ENCODE data around the gene ISCA1. TPM values are rescaled to one million over a fixed set of nuclear protein-coding genes. Genes with fewer than 3 reads are reported as not detected.
A peak's percentile ranks its signal among the peaks of the same experiment; 100 is the strongest.

Gene ISCA1
- total and polyA plus RNA-seq, 2 of the 8 experiments (the other 6 are each of a cell fraction or from before 2014, with no cell fraction given) = 35.0 to 40.0 TPM

DNA sequence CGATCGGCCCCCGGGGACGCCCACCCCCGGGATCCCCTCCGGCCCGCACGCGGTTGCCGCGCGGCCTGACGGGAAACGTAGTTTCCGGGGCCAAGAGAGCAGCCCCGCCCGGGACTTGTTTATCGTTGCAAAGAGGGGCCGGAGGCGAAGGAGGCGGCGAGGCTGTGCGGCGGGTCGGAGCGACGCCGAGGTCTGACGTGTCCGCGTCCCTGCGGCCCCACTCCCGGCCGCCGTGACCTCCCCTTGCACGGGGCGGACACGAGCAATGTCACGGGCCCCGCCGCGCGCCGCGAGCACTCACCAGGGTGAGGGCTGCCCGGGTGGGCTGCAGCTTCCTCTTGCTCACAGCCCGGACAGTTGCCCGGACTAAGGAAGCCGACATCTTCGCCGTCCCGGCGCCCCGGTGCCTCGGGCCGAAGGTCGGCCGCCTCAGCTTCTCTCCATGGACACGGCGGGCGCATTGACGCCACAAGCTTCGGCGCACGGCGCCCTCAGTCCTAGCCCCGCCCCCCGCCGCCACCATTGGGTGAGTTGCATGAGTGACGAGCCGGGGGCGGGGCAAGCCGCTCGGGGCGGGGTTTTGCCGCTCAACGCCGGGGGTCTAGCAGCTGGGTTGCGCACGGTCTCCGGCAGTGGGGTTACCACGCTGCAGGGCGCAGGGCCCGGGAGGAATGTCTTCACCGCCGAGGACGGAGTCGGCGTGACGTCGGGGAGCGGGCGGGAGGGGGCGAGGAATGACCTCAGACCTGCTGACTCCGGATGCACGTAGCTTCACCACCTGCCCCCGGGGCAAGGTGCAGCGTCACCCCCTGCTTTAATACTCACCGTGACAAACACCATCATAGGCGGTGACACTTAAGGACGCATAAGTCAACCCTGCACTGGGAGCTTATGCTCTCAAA lies at the start of gene ISCA1 (continued):
- TF ChIP-seq, protein P1, sequence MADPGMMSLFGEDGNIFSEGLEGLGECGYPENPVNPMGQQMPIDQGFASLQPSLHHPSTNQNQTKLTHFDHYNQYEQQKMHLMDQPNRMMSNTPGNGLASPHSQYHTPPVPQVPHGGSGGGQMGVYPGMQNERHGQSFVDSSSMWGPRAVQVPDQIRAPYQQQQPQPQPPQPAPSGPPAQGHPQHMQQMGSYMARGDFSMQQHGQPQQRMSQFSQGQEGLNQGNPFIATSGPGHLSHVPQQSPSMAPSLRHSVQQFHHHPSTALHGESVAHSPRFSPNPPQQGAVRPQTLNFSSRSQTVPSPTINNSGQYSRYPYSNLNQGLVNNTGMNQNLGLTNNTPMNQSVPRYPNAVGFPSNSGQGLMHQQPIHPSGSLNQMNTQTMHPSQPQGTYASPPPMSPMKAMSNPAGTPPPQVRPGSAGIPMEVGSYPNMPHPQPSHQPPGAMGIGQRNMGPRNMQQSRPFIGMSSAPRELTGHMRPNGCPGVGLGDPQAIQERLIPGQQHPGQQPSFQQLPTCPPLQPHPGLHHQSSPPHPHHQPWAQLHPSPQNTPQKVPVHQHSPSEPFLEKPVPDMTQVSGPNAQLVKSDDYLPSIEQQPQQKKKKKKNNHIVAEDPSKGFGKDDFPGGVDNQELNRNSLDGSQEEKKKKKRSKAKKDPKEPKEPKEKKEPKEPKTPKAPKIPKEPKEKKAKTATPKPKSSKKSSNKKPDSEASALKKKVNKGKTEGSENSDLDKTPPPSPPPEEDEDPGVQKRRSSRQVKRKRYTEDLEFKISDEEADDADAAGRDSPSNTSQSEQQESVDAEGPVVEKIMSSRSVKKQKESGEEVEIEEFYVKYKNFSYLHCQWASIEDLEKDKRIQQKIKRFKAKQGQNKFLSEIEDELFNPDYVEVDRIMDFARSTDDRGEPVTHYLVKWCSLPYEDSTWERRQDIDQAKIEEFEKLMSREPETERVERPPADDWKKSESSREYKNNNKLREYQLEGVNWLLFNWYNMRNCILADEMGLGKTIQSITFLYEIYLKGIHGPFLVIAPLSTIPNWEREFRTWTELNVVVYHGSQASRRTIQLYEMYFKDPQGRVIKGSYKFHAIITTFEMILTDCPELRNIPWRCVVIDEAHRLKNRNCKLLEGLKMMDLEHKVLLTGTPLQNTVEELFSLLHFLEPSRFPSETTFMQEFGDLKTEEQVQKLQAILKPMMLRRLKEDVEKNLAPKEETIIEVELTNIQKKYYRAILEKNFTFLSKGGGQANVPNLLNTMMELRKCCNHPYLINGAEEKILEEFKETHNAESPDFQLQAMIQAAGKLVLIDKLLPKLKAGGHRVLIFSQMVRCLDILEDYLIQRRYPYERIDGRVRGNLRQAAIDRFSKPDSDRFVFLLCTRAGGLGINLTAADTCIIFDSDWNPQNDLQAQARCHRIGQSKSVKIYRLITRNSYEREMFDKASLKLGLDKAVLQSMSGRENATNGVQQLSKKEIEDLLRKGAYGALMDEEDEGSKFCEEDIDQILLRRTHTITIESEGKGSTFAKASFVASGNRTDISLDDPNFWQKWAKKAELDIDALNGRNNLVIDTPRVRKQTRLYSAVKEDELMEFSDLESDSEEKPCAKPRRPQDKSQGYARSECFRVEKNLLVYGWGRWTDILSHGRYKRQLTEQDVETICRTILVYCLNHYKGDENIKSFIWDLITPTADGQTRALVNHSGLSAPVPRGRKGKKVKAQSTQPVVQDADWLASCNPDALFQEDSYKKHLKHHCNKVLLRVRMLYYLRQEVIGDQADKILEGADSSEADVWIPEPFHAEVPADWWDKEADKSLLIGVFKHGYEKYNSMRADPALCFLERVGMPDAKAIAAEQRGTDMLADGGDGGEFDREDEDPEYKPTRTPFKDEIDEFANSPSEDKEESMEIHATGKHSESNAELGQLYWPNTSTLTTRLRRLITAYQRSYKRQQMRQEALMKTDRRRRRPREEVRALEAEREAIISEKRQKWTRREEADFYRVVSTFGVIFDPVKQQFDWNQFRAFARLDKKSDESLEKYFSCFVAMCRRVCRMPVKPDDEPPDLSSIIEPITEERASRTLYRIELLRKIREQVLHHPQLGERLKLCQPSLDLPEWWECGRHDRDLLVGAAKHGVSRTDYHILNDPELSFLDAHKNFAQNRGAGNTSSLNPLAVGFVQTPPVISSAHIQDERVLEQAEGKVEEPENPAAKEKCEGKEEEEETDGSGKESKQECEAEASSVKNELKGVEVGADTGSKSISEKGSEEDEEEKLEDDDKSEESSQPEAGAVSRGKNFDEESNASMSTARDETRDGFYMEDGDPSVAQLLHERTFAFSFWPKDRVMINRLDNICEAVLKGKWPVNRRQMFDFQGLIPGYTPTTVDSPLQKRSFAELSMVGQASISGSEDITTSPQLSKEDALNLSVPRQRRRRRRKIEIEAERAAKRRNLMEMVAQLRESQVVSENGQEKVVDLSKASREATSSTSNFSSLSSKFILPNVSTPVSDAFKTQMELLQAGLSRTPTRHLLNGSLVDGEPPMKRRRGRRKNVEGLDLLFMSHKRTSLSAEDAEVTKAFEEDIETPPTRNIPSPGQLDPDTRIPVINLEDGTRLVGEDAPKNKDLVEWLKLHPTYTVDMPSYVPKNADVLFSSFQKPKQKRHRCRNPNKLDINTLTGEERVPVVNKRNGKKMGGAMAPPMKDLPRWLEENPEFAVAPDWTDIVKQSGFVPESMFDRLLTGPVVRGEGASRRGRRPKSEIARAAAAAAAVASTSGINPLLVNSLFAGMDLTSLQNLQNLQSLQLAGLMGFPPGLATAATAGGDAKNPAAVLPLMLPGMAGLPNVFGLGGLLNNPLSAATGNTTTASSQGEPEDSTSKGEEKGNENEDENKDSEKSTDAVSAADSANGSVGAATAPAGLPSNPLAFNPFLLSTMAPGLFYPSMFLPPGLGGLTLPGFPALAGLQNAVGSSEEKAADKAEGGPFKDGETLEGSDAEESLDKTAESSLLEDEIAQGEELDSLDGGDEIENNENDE (IDR thresholded peaks at IDR 0.05; ENCODE audit: insufficient replicate concordance, low read length) = no peak
- no peak for TF ChIP-seq SUZ12 (IDR thresholded peaks at IDR 0.05; ENCODE audit: low read length)
- peak; percentile 95 for TF ChIP-seq TAF7 (optimal IDR thresholded peaks at IDR 0.05; ENCODE audit: borderline replicate concordance, low read depth, low read length)
- TF ChIP-seq KDM1A (IDR thresholded peaks at IDR 0.05; ENCODE audit: borderline replicate concordance, low read length) = no peak
- TF ChIP-seq, protein P2, sequence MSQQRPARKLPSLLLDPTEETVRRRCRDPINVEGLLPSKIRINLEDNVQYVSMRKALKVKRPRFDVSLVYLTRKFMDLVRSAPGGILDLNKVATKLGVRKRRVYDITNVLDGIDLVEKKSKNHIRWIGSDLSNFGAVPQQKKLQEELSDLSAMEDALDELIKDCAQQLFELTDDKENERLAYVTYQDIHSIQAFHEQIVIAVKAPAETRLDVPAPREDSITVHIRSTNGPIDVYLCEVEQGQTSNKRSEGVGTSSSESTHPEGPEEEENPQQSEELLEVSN (IDR thresholded peaks at IDR 0.05) = 0 out of 2 replicates have a peak, but pooled peaks have one; percentile 30
- TF ChIP-seq SP1 (IDR thresholded peaks at IDR 0.05; ENCODE audit: low read depth, low read length) = peak; percentile 17; the same call in 1 of the 2 replicates

Data from H1 (cell line).